Tibial nerve (tissue), 4 donors: Measurements from ENCODE around the gene CYB561D2.

Experiments used
- CTCF ChIP-seq, 5 experiments: fragments of 200-600 bp in 3 of 5; fragments of 450-650 bp in 2 of 5; sonication (generic) in 3 of 5; IDR thresholded peaks; one replicate each; pipeline ENCODE4 v1.5.1; 2016 to 2019; ENCODE audit warnings: antibody characterized with exemption in 5 of 5, mild to moderate bottlenecking in 3 of 5, moderate library complexity in 2 of 5
- EP300 ChIP-seq, 2 donors: sonication (generic); formaldehyde crosslinking; IDR thresholded peaks; one replicate each; pipeline ENCODE4 v1.6.1; 2017; ENCODE audit warnings: antibody characterized with exemption in 2 of 2, mild to moderate bottlenecking in 1 of 2
- POLR2A ChIP-seq, 2 donors: fragments of 450-650 bp; IDR thresholded peaks; one replicate each; pipeline ENCODE4 v1.6.1; 2017; ENCODE audit warnings: antibody characterized with exemption in 2 of 2, mild to moderate bottlenecking in 2 of 2, moderate library complexity in 2 of 2

GRCh38 chr3:50314342-50314741 is 36.3 kb upstream of the CYB561D2 start:
- TF ChIP-seq CTCF (IDR thresholded peaks at IDR 0.05) (no peak), POLR2A (IDR thresholded peaks at IDR 0.05) (no peak), EP300 (IDR thresholded peaks at IDR 0.05) (no peak)
